ENCODE measurements around the gene HSPA9. TPM values are rescaled to one million over a fixed set of nuclear protein-coding genes. Genes with fewer than 3 reads are reported as not detected.

Gene HSPA9
- total RNA-seq, 1 experiment from 2014 or later, result 460 TPM

DNA sequence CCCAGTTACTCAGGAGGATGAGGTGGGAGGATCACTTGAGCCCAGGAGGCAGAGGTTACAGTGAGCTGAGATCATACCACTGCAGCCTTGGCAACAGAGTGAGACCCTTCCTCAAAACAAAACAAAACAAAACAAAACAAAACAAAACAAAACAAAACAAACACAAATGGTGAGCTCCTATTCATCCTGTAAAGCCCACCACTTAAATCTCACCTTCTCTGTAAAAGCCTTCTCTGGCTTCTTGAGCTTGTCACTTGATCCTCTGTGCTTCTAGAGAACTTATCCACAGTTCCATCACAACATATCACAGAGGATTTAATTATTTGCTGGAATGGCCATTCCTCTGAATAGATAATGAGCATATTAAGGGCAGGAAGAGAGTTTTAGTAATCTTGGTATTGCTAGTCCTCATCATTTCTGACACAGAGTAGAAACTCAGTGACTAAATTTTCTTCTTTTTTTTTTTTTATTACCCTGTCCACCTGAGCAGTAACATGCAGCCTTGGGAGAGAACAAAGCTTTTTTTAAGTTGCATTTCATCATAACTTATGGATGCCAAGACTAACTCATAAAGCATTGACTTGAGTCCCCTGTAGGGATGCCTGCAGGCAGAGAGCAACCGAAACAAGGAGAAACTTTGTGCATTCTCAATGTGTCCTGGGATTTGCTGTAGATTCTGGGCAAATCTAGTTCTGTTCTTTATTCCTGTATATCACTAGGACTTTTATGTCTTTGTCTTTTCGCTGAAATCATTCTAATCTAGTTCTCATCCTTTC is 13.0 kb upstream of the HSPA9 start:
- H3K27ac Mint-ChIP-seq (ENCODE audit: unreplicated experiment), result no peak overlapping the region
- no TSS peak for BruUV-seq (replicated peaks)
- TF ChIP-seq, protein P1, sequence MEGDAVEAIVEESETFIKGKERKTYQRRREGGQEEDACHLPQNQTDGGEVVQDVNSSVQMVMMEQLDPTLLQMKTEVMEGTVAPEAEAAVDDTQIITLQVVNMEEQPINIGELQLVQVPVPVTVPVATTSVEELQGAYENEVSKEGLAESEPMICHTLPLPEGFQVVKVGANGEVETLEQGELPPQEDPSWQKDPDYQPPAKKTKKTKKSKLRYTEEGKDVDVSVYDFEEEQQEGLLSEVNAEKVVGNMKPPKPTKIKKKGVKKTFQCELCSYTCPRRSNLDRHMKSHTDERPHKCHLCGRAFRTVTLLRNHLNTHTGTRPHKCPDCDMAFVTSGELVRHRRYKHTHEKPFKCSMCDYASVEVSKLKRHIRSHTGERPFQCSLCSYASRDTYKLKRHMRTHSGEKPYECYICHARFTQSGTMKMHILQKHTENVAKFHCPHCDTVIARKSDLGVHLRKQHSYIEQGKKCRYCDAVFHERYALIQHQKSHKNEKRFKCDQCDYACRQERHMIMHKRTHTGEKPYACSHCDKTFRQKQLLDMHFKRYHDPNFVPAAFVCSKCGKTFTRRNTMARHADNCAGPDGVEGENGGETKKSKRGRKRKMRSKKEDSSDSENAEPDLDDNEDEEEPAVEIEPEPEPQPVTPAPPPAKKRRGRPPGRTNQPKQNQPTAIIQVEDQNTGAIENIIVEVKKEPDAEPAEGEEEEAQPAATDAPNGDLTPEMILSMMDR (IDR thresholded peaks at IDR 0.05; ENCODE audit: unreplicated experiment), result no peak
- DNase-seq, result no peak
- H3K4me3 Mint-ChIP-seq (ENCODE audit: low read depth, unreplicated experiment), result no peak overlapping the region
- intact Hi-C loops (cut with micrococcal nuclease; ENCODE audit: unreplicated experiment), result no loop called here
- CTCF ChIA-PET, result no interaction called here
- no peaks in the 10 kb centered on the region for H3K36me3 Mint-ChIP-seq (ENCODE audit: insufficient read depth, unreplicated experiment)
- H3K4me1 Mint-ChIP-seq (ENCODE audit: low read depth, unreplicated experiment), result no peaks in the 10 kb centered on the region
- H3K27me3 Mint-ChIP-seq (ENCODE audit: unreplicated experiment), result peaks cover 32% of the 10 kb centered on the region
- H3K9me3 Mint-ChIP-seq (ENCODE audit: low read depth, unreplicated experiment), result no peaks in the 10 kb centered on the region

DNA sequence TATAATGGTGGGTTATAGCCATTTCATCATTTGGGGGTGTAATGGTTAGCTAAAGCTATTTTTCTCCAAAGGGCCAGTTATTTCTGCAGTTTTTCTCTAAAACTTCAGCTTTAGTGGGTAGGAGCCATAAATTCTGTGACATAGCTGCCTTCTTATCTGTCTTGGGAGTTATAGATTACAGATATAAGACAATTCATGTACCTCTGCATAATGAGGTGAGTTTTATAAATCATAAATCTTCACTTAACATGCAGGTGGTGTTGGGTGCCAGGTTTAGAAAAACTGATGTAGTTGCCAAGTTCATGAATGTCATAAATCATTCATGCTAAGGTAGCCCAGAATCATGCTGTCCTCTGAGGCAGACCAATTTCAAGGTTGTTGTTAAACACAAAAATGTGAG is 10.0 kb upstream of the HSPA9 start:
- Mint-ChIP-seq H3K27ac (ENCODE audit: unreplicated experiment) (no peak overlapping the region), H3K4me1 (ENCODE audit: low read depth, unreplicated experiment) (no peaks in the 10 kb centered on the region), H3K27me3 (ENCODE audit: unreplicated experiment) (peaks cover 32% of the 10 kb centered on the region), H3K4me3 (ENCODE audit: low read depth, unreplicated experiment) (no peak overlapping the region), H3K9me3 (ENCODE audit: low read depth, unreplicated experiment) (no peaks in the 10 kb centered on the region), H3K36me3 (ENCODE audit: insufficient read depth, unreplicated experiment) (no peaks in the 10 kb centered on the region)
- CTCF ChIA-PET, result interaction anchor here (0.6 to 1.1 kb wide), 2 partner anchors 10 to 113 kb away, joined by 3 read pairs; no protein-coding TSS in a partner anchor
- TF ChIP-seq, protein P1 (IDR thresholded peaks at IDR 0.05; ENCODE audit: unreplicated experiment), result no peak
- no peak for DNase-seq
- no TSS peak for BruUV-seq (replicated peaks)
- intact Hi-C loops (cut with micrococcal nuclease; ENCODE audit: unreplicated experiment), result no loop called here

DNA sequence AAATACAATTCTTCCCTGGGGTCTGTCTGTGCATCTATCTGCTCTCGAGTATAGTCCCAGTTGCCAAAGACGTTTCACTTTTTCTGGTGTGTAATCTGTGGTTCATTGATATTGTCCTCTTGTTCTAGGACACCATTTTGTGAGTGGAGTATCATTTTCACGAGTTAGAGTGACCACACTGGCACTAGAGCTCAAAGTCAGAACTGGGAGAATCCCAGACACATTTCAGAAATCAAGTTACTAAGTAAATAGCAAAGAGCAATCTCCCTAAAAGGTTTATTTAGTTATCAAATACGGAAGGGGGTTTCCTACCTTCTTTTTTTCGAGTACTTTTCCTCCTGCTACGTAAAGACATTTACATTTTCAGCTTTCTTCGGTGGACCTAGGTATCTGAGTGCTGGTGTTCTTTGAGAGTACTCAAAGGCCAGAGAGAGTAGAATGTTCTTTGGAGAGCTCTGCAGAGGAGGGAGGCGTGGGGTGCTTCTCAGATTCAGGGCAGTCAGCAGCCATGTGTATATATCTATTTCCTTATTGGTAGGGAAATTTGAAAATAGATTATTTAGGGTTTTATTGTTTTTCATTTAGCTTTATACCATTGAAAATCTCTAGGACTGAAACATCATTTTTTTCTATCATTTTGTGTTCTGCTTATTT is 8.9 kb upstream of the HSPA9 start:
- TF ChIP-seq, protein P1 (IDR thresholded peaks at IDR 0.05; ENCODE audit: unreplicated experiment), result no peak
- Mint-ChIP-seq H3K4me3 (ENCODE audit: low read depth, unreplicated experiment) (no peak overlapping the region), H3K27me3 (ENCODE audit: unreplicated experiment) (peaks cover 32% of the 10 kb centered on the region), H3K27ac (ENCODE audit: unreplicated experiment) (no peak overlapping the region), H3K9me3 (ENCODE audit: low read depth, unreplicated experiment) (no peaks in the 10 kb centered on the region), H3K4me1 (ENCODE audit: low read depth, unreplicated experiment) (no peaks in the 10 kb centered on the region), H3K36me3 (ENCODE audit: insufficient read depth, unreplicated experiment) (no peaks in the 10 kb centered on the region)
- no TSS peak for BruUV-seq (replicated peaks)
- no peak for DNase-seq
- intact Hi-C loops (cut with micrococcal nuclease; ENCODE audit: unreplicated experiment), result no loop called here
- CTCF ChIA-PET, result interaction anchor here (0.6 to 1.1 kb wide), 2 partner anchors 11 to 874 kb away, joined by 3 to 4 read pairs; no protein-coding TSS in a partner anchor

DNA sequence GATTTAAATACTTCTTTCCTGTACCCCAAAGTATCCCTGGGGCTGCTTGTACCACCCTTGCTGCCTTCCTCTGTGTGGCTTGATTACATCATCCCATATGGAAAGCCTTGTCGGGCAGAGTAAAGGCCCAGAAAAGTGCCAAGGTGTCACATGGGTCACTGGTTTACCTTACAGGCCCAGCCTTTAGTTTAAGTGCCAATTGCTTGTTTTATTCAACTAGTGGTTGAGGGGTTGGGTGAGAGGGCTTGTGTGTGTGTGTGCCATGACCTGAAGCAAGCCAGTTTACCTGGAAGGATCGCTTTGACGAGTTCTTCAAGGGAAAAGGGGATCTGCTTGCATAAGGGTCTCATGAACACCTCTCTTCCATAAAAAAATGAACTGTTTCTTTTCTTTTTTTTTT is 7.8 kb upstream of the HSPA9 start:
- H3K4me3 Mint-ChIP-seq (ENCODE audit: low read depth, unreplicated experiment), result no peak overlapping the region
- intact Hi-C loops (cut with micrococcal nuclease; ENCODE audit: unreplicated experiment), result no loop called here
- BruUV-seq (replicated peaks), result no TSS peak
- no peak for DNase-seq
- H3K4me1 Mint-ChIP-seq (ENCODE audit: low read depth, unreplicated experiment), result no peaks in the 10 kb centered on the region
- no peaks in the 10 kb centered on the region for H3K36me3 Mint-ChIP-seq (ENCODE audit: insufficient read depth, unreplicated experiment)
- CTCF ChIA-PET, result no interaction called here
- no peaks in the 10 kb centered on the region for H3K9me3 Mint-ChIP-seq (ENCODE audit: low read depth, unreplicated experiment)
- TF ChIP-seq, protein P1 (IDR thresholded peaks at IDR 0.05; ENCODE audit: unreplicated experiment), result no peak
- peaks cover 32% of the 10 kb centered on the region for H3K27me3 Mint-ChIP-seq (ENCODE audit: unreplicated experiment)
- no peak overlapping the region for H3K27ac Mint-ChIP-seq (ENCODE audit: unreplicated experiment)

Data from Calu3 (cell line).